Activated CD4-positive, CD25-positive, alpha-beta regulatory T cell treated with anti-CD3 and anti-CD28 coated beads, Interleukin-2, amount 50 U/mL, for 24 hours (primary cell): ENCODE data around the gene SNAPC3.
"Not testable (repeated sequence)": the region's sequence is repeated elsewhere in the genome, so short reads cannot be mapped to it uniquely, and the experiment has no call there.

ENCODE experiments used
- ATAC-seq, 2 donors: fragments of 150-1000 bp; cut with Tn5 transposase; one replicate each; pipeline ENCODE4 v1.10.0; 2021; ENCODE audit warnings: mild to moderate bottlenecking in 1 of 2, moderate library complexity in 1 of 2

Gene SNAPC3

GRCh38 chr9:15422372-15423230, at the start of gene SNAPC3:
TSS of gene SNAPC3 (plus strand) at chr9:15422876. CDS start at chr9:15422880, 4 bp downstream.
- peak; percentile 99 for ATAC-seq

- no peak for ATAC-seq
Measured at GRCh38 chr9:15373881-15374280, 48.8 kb upstream of the SNAPC3 start.

- no peak for ATAC-seq
Measured at GRCh38 chr9:15374310-15374709, 48.4 kb upstream of the SNAPC3 start.

- ATAC-seq, result no peak
Measured at GRCh38 chr9:15374825-15375224, 47.9 kb upstream of the SNAPC3 start.

- ATAC-seq, result no peak
Measured at GRCh38 chr9:15377625-15378540, 44.8 kb upstream of the SNAPC3 start.

GRCh38 chr9:15379317-15379716, 43.4 kb upstream of the SNAPC3 start:
- ATAC-seq, result not testable (repeated sequence)

GRCh38 chr9:15379888-15380287, 42.8 kb upstream of the SNAPC3 start:
- ATAC-seq, result not testable (repeated sequence)

- ATAC-seq, result no peak
Measured at GRCh38 chr9:15381491-15381890, 41.2 kb upstream of the SNAPC3 start.

- no peak for ATAC-seq
Measured at GRCh38 chr9:15386465-15386864, 36.2 kb upstream of the SNAPC3 start.

- no peak for ATAC-seq
Measured at GRCh38 chr9:15389173-15389572, 33.5 kb upstream of the SNAPC3 start.

GRCh38 chr9:15389631-15390030, 33.0 kb upstream of the SNAPC3 start:
- no peak for ATAC-seq

- ATAC-seq, result no peak
Measured at GRCh38 chr9:15390201-15390600, 32.5 kb upstream of the SNAPC3 start.

- no peak for ATAC-seq
Measured at GRCh38 chr9:15392363-15392762, 30.3 kb upstream of the SNAPC3 start.

- no peak for ATAC-seq
Measured at GRCh38 chr9:15400281-15400941, 22.3 kb upstream of the SNAPC3 start.

GRCh38 chr9:15401266-15401665, 21.4 kb upstream of the SNAPC3 start:
- ATAC-seq, result no peak

- no peak for ATAC-seq
Measured at GRCh38 chr9:15403155-15403554, 19.5 kb upstream of the SNAPC3 start.

- ATAC-seq, result no peak
Measured at GRCh38 chr9:15404171-15404570, 18.5 kb upstream of the SNAPC3 start.

- peak in 1 of 2 donors; percentile 20 for ATAC-seq
Measured at GRCh38 chr9:15416880-15417279, 5.8 kb upstream of the SNAPC3 start.

GRCh38 chr9:15417626-15418025, 5.0 kb upstream of the SNAPC3 start:
- no peak for ATAC-seq

GRCh38 chr9:15420796-15421195, 1.9 kb upstream of the SNAPC3 start:
- ATAC-seq, result no peak

GRCh38 chr9:15421532-15421931, 1.1 kb upstream of the SNAPC3 start:
- ATAC-seq, result no peak

GRCh38 chr9:15421990-15422371, 695 bp upstream of the SNAPC3 start:
- no peak for ATAC-seq
